ENCODE data around the gene CXCR1.
"Not testable (repeated sequence)": the region's sequence is repeated elsewhere in the genome, so short reads cannot be mapped to it uniquely, and the experiment has no call there.

CXCR1 gene

DNA sequence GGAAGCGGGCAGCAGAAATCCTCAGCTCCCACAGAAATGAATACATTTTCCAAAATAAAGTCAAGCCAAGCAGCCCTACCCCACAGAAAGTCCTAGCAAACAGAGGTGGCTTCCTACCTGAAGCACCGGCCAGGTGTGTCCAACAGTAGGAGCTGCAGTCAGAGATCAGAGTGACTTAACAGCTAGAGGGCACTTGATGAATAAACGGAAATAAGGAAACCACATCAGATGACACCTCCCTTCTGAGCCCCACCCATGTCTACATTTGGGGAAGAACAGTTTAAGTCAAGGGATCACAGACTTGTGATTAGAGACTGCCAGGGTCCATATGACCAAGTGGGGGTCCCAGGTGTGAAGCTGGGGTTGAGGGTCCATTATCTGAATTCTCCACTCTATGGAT lies at the start of gene CXCR1:
Gene CXCR1, minus strand, starts transcription at position 172 of the 400 bp plus-strand sequence. CDS start 1,751 bp downstream, outside the sequence.
- in situ Hi-C loops (cut with MboI; ENCODE audit: low sequenced_read_pairs): no loop called here

DNA sequence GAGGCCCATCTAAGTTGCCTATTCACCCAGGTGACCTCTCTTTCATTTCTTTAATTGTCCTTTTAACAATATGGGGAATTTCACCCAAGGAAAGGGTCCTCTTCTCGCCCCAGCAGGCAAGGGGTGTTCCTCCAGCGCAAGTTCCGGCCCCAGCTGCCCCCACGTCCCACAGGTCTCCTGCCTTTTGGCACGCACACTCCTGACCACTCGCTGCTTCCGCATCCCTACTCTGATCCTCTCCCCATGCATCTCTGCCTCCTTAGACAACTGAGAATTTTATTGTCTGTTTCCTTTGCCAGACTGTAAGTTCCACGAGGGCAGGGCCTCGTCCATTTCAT lies 49.5 kb upstream of the CXCR1 start:
- in situ Hi-C loops (cut with MboI; ENCODE audit: low sequenced_read_pairs): no loop called here

DNA sequence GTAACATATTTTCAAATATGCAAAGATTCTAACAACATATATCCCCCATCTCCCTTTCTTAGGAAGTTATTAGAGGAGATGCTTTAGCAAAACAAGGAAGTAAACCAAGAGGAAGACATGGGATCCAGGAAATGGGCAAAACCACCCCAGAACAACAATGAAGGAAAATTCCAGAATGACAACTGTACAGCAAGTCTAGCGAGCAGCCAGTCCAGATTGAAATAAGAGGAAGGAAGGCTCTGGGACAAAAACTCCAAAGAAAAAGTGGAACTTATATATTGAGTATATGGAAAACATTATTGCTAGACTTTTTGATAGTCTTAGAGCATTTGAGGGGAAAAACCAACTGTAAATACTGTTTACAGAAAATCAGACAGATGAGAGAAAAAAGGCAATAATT lies 47.4 kb upstream of the CXCR1 start:
- in situ Hi-C loops (cut with MboI; ENCODE audit: low sequenced_read_pairs): no loop called here

DNA sequence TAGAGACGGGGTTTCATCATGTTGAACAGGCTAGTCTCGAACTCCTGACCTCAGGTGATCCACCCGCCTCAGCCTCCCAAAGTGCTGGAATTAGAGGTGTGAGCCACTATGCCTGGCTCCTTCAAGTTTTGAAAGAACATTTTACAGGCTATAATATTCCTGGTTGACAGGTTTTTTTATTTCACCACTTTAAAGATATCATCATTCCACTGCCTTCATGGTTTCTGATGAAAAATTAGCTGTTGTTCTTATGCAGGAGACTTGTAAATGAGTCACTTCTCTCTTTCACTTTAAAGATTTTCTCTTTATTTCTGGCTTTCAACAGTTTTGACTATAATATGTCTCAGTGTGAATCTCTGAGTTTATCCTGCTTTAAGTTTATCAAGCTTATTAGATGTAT lies 42.3 kb upstream of the CXCR1 start:
- in situ Hi-C loops (cut with MboI; ENCODE audit: low sequenced_read_pairs): no loop called here

- in situ Hi-C loops (cut with MboI; ENCODE audit: low sequenced_read_pairs): no loop called here
These were observed 35.5 kb upstream of the CXCR1 start for GRCh38 chr2:218202266-218202665.

GRCh38 chr2:218196974-218197373 lies 30.2 kb upstream of the CXCR1 start:
- in situ Hi-C loops (cut with MboI; ENCODE audit: low sequenced_read_pairs): no loop called here

GRCh38 chr2:218194880-218195279 lies 28.1 kb upstream of the CXCR1 start:
- in situ Hi-C loops (cut with MboI; ENCODE audit: low sequenced_read_pairs): no loop called here

- in situ Hi-C loops (cut with MboI; ENCODE audit: low sequenced_read_pairs): no loop called here
These were observed 26.9 kb upstream of the CXCR1 start for GRCh38 chr2:218193701-218194100.

- in situ Hi-C loops (cut with MboI; ENCODE audit: low sequenced_read_pairs): no loop called here
These were observed 26.2 kb upstream of the CXCR1 start for GRCh38 chr2:218192902-218193430.

DNA sequence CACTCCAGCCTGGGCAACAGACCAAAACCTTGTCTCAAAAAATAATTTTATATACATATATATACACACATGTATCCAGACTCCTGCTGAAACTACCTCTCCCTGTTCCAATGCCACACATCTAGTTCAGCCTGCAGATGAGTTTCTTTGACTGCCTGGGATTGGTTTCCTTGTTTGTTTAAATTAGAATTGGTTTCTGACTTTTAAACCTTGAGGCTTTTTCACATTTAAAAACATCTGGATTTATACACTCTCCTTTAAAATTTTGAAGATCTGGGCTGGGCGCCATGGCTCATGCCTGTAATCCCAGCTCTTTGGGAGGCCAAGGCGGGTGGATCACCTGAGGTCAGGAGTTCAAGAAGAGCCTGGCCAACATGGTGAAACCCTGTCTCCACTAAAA lies 21.8 kb upstream of the CXCR1 start:
- in situ Hi-C loops (cut with MboI; ENCODE audit: low sequenced_read_pairs): no loop called here

DNA sequence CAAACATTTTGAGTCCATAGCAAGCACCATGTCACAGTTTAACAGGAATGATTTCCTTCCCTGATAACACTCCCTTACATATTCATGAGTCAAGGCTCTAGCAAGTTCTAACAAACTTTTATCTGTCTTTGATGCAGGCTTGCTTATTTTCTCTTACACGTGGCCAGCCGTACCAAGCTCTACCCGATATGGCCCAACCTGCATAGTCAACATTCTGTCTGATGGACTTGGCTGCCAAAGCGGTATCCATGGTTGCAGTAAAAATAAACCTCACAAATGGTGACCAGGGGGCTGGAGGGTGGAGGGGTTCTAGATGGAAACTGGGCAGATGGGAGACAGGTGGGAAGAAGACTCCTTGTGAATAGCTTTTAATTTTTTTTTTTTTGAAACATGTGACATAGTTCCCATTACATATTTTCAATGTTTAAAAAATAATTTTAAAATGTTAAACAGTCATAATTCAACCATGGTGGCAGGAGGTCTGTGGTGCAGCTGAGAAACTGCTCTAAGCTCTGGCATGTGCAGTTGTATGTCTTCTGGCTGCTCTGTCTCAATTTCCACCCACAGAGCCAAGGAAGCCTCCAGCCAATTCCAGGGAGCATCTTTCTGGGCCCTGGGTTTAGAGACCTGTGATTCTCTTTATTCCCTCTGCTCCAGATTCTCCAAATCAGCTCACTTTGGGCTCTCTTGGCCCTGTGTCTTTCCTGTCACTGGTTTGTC lies 20.7 kb upstream of the CXCR1 start:
- in situ Hi-C loops (cut with MboI; ENCODE audit: low sequenced_read_pairs): no loop called here

- in situ Hi-C loops (cut with MboI; ENCODE audit: low sequenced_read_pairs): no loop called here
These were observed 20.1 kb upstream of the CXCR1 start for GRCh38 chr2:218186876-218187275.

GRCh38 chr2:218186355-218186766 lies 19.6 kb upstream of the CXCR1 start:
- in situ Hi-C loops (cut with MboI; ENCODE audit: low sequenced_read_pairs): no loop called here

DNA sequence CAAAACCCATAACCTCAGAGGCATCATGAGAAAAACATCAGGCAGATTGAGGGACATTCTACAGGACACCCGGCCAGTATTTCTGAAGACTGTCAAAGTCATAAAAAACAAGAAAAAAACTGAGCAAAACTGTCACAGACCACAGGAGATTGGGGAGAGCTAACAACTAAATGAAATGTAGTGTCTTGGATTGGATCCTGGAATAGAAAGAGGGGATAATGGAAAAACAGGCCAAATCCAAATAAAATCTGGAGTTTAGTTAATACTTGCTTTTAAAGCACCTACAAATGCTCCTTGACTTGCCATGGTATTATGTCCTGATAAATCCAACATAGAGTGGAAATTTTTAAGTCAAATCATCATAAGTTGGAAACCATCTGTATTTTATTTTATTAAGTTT lies 17.6 kb upstream of the CXCR1 start:
- in situ Hi-C loops (cut with MboI; ENCODE audit: low sequenced_read_pairs): no loop called here

DNA sequence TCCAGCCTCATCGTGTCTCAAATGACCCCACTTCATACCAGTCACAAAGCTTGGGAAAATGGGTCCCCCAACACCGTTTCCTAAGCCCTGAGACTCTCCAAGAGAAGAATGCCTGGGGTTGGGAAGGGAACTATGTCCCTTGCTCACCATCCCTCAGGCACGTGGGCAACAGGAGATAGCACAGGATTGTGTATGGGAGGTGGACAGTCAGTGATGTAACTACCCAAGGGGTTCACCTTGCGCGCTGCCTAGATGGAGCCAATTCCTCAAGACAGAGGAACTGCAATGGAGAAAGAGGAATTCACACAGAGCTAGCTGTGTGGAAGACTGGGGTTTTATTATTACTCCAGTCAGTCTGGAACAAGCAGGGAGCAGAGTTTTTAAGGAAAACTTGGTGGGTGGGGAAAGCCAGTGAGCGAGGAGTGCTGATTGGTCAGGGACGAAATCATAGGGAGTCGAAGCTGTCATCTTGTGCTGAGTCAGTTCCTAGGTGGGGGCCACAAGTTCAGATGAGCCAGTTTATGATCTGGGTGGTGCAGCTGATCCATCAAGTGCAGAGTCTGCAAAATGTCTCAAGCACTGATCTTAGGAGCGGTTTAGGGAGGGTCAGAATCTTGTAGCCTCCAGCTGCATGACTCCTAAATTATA lies 13.8 kb upstream of the CXCR1 start:
- in situ Hi-C loops (cut with MboI; ENCODE audit: low sequenced_read_pairs): no loop called here

GRCh38 chr2:218179782-218180181 lies 13.0 kb upstream of the CXCR1 start:
- in situ Hi-C loops (cut with MboI; ENCODE audit: low sequenced_read_pairs): no loop called here

GRCh38 chr2:218172845-218173244 lies 6.1 kb upstream of the CXCR1 start:
- in situ Hi-C loops (cut with MboI; ENCODE audit: low sequenced_read_pairs): no loop called here

GRCh38 chr2:218171744-218172143 lies 5.0 kb upstream of the CXCR1 start:
- in situ Hi-C loops (cut with MboI; ENCODE audit: low sequenced_read_pairs): not testable (repeated sequence)

- in situ Hi-C loops (cut with MboI; ENCODE audit: low sequenced_read_pairs): no loop called here
These were observed 3.2 kb upstream of the CXCR1 start for GRCh38 chr2:218169757-218170546.

DNA sequence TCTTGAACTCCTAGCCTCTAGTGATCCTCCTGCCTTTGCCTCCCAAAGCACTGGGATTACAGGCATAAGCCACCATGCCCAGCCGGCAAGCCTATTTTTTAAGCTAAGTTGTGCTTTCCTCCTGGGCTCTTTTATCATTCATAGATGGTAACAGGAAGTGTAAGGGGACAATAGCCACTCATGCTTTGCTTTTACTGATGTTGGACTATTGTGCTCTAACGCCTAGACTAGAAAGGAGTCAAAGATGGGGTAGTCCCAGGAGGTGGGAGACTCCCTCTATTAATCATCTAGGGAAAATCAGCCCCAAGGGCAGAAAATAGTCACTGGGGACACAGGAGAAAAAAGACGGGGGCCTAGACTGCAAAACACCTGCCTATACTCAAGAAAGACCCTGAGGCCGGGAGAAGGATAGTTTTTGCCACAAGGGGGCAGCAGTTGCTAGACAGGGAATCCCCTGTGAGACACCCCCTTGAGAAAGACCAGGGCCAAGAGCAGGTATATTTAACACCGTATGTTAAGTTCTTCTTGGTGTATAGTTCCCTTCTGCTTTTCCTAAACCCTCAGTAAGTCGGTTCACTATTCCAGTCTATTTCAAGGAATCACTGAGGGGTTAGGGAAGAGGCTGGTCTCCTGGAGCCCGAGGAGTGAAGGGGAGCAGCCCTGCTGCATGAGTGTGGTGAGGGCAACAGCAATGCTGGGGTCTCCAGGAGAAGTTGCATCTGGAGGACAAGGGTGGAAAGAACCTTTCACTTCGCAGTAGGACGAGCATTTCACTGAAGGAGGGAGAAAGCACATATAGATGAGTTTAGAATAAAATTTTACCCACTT lies 2.1 kb upstream of the CXCR1 start:
- in situ Hi-C loops (cut with MboI; ENCODE audit: low sequenced_read_pairs): no loop called here

DNA sequence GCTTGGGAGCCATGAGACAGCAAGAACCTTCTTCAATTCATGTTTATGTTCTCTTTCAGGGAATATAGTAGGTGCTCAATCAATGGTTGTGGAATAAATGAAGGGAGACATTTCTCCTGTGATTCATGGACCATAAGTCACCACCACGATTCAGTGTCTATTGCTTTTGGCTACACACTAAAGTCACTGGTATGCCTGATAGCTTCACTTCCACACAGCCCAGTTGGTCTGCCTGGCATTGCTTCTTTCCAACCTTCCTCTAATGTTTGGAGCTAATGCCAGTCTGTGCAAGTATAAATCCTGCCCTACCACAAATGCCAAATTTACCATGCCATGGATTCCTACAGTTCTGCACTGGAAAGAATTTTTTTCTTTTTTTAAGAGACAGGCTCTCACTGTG lies 1.3 kb upstream of the CXCR1 start:
- in situ Hi-C loops (cut with MboI; ENCODE audit: low sequenced_read_pairs): no loop called here

Measured in HL-60/S4 treated with phorbol 12-myristate 13-acetate at 8.2 ng/mL for 4 days and 3 days (cell line).